ENCODE results near the gene TXNDC8. TPM values are rescaled to one million over a fixed set of nuclear protein-coding genes. Genes with fewer than 3 reads are reported as not detected.

TXNDC8 gene
- total and polyA plus RNA-seq, 2 of the 13 experiments (the other 11 are each of a cell fraction or from before 2014, with no cell fraction given), result not detected

- TF ChIP-seq ZBTB49 (CRISPR knock-in tag; IDR thresholded peaks at IDR 0.05; ENCODE audit: borderline replicate concordance), result no peak
These were observed 30.5 kb downstream of the TXNDC8 start (continued) for GRCh38 chr9:110307191-110307590.

- Histone ChIP-seq H3K9me3 (ENCODE audit: low read length) (no peaks in the 10 kb centered on the region), H3K4me1 (ENCODE audit: insufficient read depth, low read length) (peaks cover 27% of the 10 kb centered on the region), H3K36me3 (replicated peaks in 1 of 2; ENCODE audit: control insufficient read depth in 1 of 2, insufficient read depth in 2 of 2, low read length in 2 of 2) (no peaks in the 10 kb centered on the region), H3K79me2 (ENCODE audit: insufficient read depth, low read length) (no peaks in the 10 kb centered on the region), H3K27ac (ENCODE audit: extremely low read length, insufficient read depth, low read length) (no peak overlapping the region), H3K4me2 (ENCODE audit: low read depth, low read length) (no peak overlapping the region), H3K27me3 (ENCODE audit: control insufficient read depth in 1 of 2, insufficient read depth in 2 of 2, low read length in 2 of 2) (no peaks in the 10 kb centered on the region), H3K4me3 (replicated peaks in 1 of 3; ENCODE audit: insufficient read depth in 1 of 3, low read depth in 2 of 3, low read length in 3 of 3) (no peak overlapping the region), H4K20me1 (ENCODE audit: insufficient read depth, low read length) (no peaks in the 10 kb centered on the region), H3K9ac (ENCODE audit: insufficient read depth, low read depth, low read length) (no peak overlapping the region), H2AFZ (ENCODE audit: low read length) (no peak overlapping the region)
- in situ Hi-C loops (cut with HindIII; ENCODE audit: extremely low pct_ligation_motif_present, low pct_unique_long_range_greater_than_20kb), result no loop called here
- CTCF ChIA-PET (ENCODE audit: low intra/inter-chr PET ratio, low total read pairs), result no interaction called here
- DNase-seq (ENCODE audit: low spot score) (no peak), ATAC-seq (no peak), FAIRE-seq (no peak)
- POLR2A ChIA-PET, result no interaction called here
- WGBS (ENCODE audit: low lambda C conversion rate), result 54% methylated on average over 1 of the region's 1 CpG
- intact Hi-C loops (cut with micrococcal nuclease; ENCODE audit: unreplicated experiment), result no loop called here
- no TSS peak for BruUV-seq (replicated peaks)
- no peak for TF ChIP-seq SP2 (CRISPR knock-in tag; IDR thresholded peaks at IDR 0.05)
- TF ChIP-seq DPF2 (CRISPR knock-in tag; IDR thresholded peaks at IDR 0.05; ENCODE audit: borderline replicate concordance, low read depth), result no peak
- no peak for TF ChIP-seq ZNF317 (CRISPR knock-in tag; IDR thresholded peaks at IDR 0.05)
- TF ChIP-seq PTBP1 (IDR thresholded peaks at IDR 0.05; ENCODE audit: low read depth, low read length, poor library complexity, severe bottlenecking), result no peak
- TF ChIP-seq CEBPG (CRISPR knock-in tag; IDR thresholded peaks at IDR 0.05), result peak; percentile 80
- no peak for TF ChIP-seq ZNF546 (CRISPR knock-in tag; conservative IDR thresholded peaks at IDR 0.05)
- TF ChIP-seq ZNF12 (CRISPR knock-in tag; IDR thresholded peaks at IDR 0.05), result no peak
- TF ChIP-seq ZNF280D (CRISPR knock-in tag; IDR thresholded peaks at IDR 0.05), result no peak
- no peak for TF ChIP-seq ZNF230 (CRISPR knock-in tag; IDR thresholded peaks at IDR 0.05)
- no peak for TF ChIP-seq HNRNPH1 (optimal IDR thresholded peaks at IDR 0.05; ENCODE audit: low read depth, low read length)
- TF ChIP-seq ZNF644 (CRISPR knock-in tag; IDR thresholded peaks at IDR 0.05; ENCODE audit: low read depth), result 0 out of 2 replicates have a peak, but pooled peaks have one; percentile 43
- peak; percentile 90 for TF ChIP-seq CEBPB (IDR thresholded peaks at IDR 0.05; ENCODE audit: borderline replicate concordance, low read depth, low read length)
- TF ChIP-seq CCDC6 (CRISPR knock-in tag; IDR thresholded peaks at IDR 0.05), result no peak
- TF ChIP-seq ATF4 (CRISPR knock-in tag; IDR thresholded peaks at IDR 0.05), result peak in 1 of 2 experiments; percentile 97; a peak in 2 of 4 replicates
- no peak for TF ChIP-seq RBAK (CRISPR knock-in tag; IDR thresholded peaks at IDR 0.05)
- peak; percentile 35; the same call in 1 of the 2 replicates for TF ChIP-seq GATAD2A (CRISPR knock-in tag; IDR thresholded peaks at IDR 0.05)
- no peak for TF ChIP-seq RCOR2 (CRISPR knock-in tag; IDR thresholded peaks at IDR 0.05)
- 0 out of 2 replicates have a peak, but pooled peaks have one; percentile 28 for TF ChIP-seq ATF7 (IDR thresholded peaks at IDR 0.05)
- TF ChIP-seq ATF7 (CRISPR knock-in tag; IDR thresholded peaks at IDR 0.05), result no peak
These were observed 34.5 kb downstream of the TXNDC8 start for GRCh38 chr9:110303133-110303532.

Data from HepG2 (cell line).